HG03039 (cell line): ENCODE results near the gene WNT2.
"Not testable (repeated sequence)": the region's sequence is repeated elsewhere in the genome, so short reads cannot be mapped to it uniquely, and the experiment has no call there.

Experiments used
- ATAC-seq: cut with Tn5 transposase; IDR thresholded peaks from one replicate; pipeline ENCODE4 v1.9.1; 2021; ENCODE audit warnings: mild to moderate bottlenecking, moderate library complexity; ENCODE audit not compliant: unreplicated experiment

The WNT2 gene

GRCh38 chr7:117312593-117313580, 10.0 kb downstream of the WNT2 start:
- no peak for ATAC-seq

- ATAC-seq, result no peak
Measured at GRCh38 chr7:117308891-117309290, 14.0 kb downstream of the WNT2 start.

GRCh38 chr7:117302396-117302795, 20.5 kb downstream of the WNT2 start:
- no peak for ATAC-seq

GRCh38 chr7:117300506-117300905, 22.4 kb downstream of the WNT2 start:
- ATAC-seq, result not testable (repeated sequence)

GRCh38 chr7:117297606-117298005, 25.3 kb downstream of the WNT2 start:
- no peak for ATAC-seq

- no peak for ATAC-seq
Measured at GRCh38 chr7:117296066-117296465, 26.8 kb downstream of the WNT2 start.

- no peak for ATAC-seq
Measured at GRCh38 chr7:117285826-117286225, 37.0 kb downstream of the WNT2 start.

GRCh38 chr7:117284692-117285091, 38.2 kb downstream of the WNT2 start:
- no peak for ATAC-seq

GRCh38 chr7:117283779-117284178, 39.1 kb downstream of the WNT2 start:
- no peak for ATAC-seq

- ATAC-seq, result no peak
Measured at GRCh38 chr7:117283371-117283770, 39.5 kb downstream of the WNT2 start.

GRCh38 chr7:117282239-117282812, 40.5 kb downstream of the WNT2 start:
- ATAC-seq, result no peak

- ATAC-seq, result no peak
Measured at GRCh38 chr7:117281562-117281961, 41.3 kb downstream of the WNT2 start.

GRCh38 chr7:117279931-117280557, 42.8 kb downstream of the WNT2 start:
- no peak for ATAC-seq

GRCh38 chr7:117279203-117279602, 43.7 kb downstream of the WNT2 start:
- ATAC-seq, result no peak

GRCh38 chr7:117278040-117278439, 44.8 kb downstream of the WNT2 start:
- no peak for ATAC-seq

GRCh38 chr7:117277576-117277975, 45.3 kb downstream of the WNT2 start:
- ATAC-seq, result no peak

- no peak for ATAC-seq
Measured at GRCh38 chr7:117274951-117275350, 47.9 kb downstream of the WNT2 start.

- ATAC-seq, result no peak
Measured at GRCh38 chr7:117273814-117274225, 49.0 kb downstream of the WNT2 start.

GRCh38 chr7:117273325-117273724, 49.5 kb downstream of the WNT2 start:
- ATAC-seq, result no peak

GRCh38 chr7:117272017-117272759, 50.7 kb downstream of the WNT2 start:
- ATAC-seq, result no peak

- ATAC-seq, result no peak
Measured at GRCh38 chr7:117271566-117271965, 51.3 kb downstream of the WNT2 start.
